Endothelial cell of umbilical vein (primary cell): Measurements from ENCODE around the gene MYEOV.

Experiments
- MYC ChIP-seq: IDR thresholded peaks from one replicate; pipeline ENCODE4 v1.6.1; 2011; ENCODE audit warnings: mild to moderate bottlenecking, low read depth, low read length
- TF ChIP-seq, protein P1 (sequence below), 2 donors: IDR thresholded peaks; 1 replicate in 1 of 2; 2 replicates in 1 of 2; pipeline ENCODE4 v1.5.1; 2011; ENCODE audit warnings: low read length in 2 of 2, mild to moderate bottlenecking in 2 of 2, moderate library complexity in 2 of 2, control low read depth in 1 of 2, inconsistent platforms in 1 of 2, low read depth in 1 of 2; ENCODE audit not compliant: insufficient read depth in 1 of 2; ENCODE audit errors: extremely low read depth in 1 of 2

DNA sequence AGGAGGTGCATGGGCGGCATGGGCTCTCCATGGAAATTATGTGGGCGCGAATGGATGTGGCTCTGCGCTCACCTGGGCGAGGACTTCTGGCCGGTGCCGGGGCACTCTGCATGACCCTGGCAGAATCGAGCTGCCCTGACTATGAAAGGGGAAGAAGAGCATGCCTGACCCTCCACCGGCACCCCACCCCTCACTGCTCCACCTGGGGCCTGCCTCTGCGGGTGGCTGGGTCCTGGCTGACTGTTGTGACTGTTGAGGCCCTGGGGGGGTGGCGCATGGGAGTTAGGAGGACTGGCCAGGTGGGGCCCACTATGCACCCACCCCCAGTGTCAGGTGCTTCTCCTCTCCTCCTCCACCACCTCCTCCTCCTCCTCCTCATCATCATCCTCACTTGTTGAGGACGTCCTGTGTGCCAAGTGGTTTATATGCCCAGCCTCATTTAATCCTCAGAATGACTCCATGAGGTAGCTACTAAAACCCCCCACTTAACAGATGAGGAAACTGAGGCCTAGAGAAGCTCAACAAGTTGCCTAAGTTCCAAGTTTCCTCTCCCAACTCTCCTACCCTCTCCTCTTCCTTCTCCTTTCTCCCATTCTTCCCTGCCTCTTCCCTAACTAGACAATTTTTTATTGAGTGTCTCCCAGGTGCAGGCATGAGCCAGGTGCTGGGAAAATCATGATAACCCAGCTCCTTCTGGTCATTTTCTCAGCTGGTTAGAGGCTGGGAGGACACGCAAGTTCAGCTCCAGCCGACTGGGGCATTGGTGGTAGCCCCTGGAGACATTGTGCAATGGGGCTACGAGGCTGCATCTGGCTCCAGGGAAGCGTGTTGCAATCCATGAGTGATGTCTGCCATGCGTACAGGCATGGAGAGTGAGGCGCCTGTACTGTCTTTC, 2.3 kb downstream of the MYEOV start:
- TF ChIP-seq, protein P1, sequence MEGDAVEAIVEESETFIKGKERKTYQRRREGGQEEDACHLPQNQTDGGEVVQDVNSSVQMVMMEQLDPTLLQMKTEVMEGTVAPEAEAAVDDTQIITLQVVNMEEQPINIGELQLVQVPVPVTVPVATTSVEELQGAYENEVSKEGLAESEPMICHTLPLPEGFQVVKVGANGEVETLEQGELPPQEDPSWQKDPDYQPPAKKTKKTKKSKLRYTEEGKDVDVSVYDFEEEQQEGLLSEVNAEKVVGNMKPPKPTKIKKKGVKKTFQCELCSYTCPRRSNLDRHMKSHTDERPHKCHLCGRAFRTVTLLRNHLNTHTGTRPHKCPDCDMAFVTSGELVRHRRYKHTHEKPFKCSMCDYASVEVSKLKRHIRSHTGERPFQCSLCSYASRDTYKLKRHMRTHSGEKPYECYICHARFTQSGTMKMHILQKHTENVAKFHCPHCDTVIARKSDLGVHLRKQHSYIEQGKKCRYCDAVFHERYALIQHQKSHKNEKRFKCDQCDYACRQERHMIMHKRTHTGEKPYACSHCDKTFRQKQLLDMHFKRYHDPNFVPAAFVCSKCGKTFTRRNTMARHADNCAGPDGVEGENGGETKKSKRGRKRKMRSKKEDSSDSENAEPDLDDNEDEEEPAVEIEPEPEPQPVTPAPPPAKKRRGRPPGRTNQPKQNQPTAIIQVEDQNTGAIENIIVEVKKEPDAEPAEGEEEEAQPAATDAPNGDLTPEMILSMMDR (IDR thresholded peaks at IDR 0.05; ENCODE audit: extremely low read depth in 1 of 2, insufficient read depth in 1 of 2, low read depth in 1 of 2, low read length in 2 of 2), result no peak
- no peak for TF ChIP-seq MYC
